Natural killer cell (primary cell): ENCODE results near the gene DGKK. TPM values are rescaled to one million over a fixed set of nuclear protein-coding genes. Genes with fewer than 3 reads are reported as not detected.
"Not testable (repeated sequence)": the region's sequence is repeated elsewhere in the genome, so short reads cannot be mapped to it uniquely, and the experiment has no call there.

Experiments
- ATAC-seq, 3 donors: fragments of 150-1000 bp in 2 of 3; fragments of 200-7000 bp in 1 of 3; cut with Tn5 transposase; 1 replicate in 1 of 3; 2 replicates in 2 of 3; pipeline ENCODE4 v1.10.0; 2021; ENCODE audit warnings: mild to moderate bottlenecking in 2 of 3, moderate library complexity in 2 of 3
- DNase-seq, 2 donors: peaks; one replicate each; pipeline versions ENCODE4 v3.0.0 to v3.0.0-alpha.2; 2013 to 2021; ENCODE audit warnings: mixed read lengths in 1 of 2
- H3K27ac ChIP-seq: one replicate; pipeline ENCODE4 v1.5.1; 2013; ENCODE audit warnings: mild to moderate bottlenecking, low read length
- H3K27me3 ChIP-seq: one replicate; pipeline ENCODE4 v1.6.1; 2013; ENCODE audit warnings: low read length; ENCODE audit not compliant: control insufficient read depth, insufficient read depth
- H3K36me3 ChIP-seq: one replicate; pipeline ENCODE4 v1.6.1; 2013; ENCODE audit warnings: low read length; ENCODE audit not compliant: control insufficient read depth, insufficient read depth
- H3K4me1 ChIP-seq: one replicate; pipeline ENCODE4 v1.6.1; 2013; ENCODE audit warnings: low read length; ENCODE audit not compliant: control insufficient read depth, insufficient read depth
- H3K4me3 ChIP-seq: one replicate; pipeline ENCODE4 v1.5.1; 2013; ENCODE audit warnings: low read length
- H3K9me3 ChIP-seq: one replicate; pipeline ENCODE4 v1.6.1; 2013; ENCODE audit warnings: low read length; ENCODE audit not compliant: control insufficient read depth, insufficient read depth
- H3K27ac Mint-ChIP-seq, 2 donors: one replicate each; pipeline ENCODE4 v1.8.0; 2022; ENCODE audit warnings: mild to moderate bottlenecking in 2 of 2, mixed read lengths in 2 of 2, moderate library complexity in 1 of 2
- H3K27me3 Mint-ChIP-seq, 2 donors: one replicate each; pipeline ENCODE4 v1.8.0; 2022; ENCODE audit warnings: low read depth in 2 of 2, mixed read lengths in 2 of 2
- H3K36me3 Mint-ChIP-seq: one replicate; pipeline ENCODE4 v1.8.0; 2022; ENCODE audit warnings: mixed read lengths
- H3K4me1 Mint-ChIP-seq, 2 donors: one replicate each; pipeline ENCODE4 v1.8.0; 2022; ENCODE audit warnings: mixed read lengths in 2 of 2
- H3K4me3 Mint-ChIP-seq: one replicate; pipeline ENCODE4 v1.8.0; 2022; ENCODE audit warnings: mild to moderate bottlenecking, moderate library complexity, mixed read lengths
- H3K9me3 Mint-ChIP-seq, 2 donors: one replicate each; pipeline ENCODE4 v1.8.0; 2022; ENCODE audit warnings: mixed read lengths in 2 of 2
- CTCF ChIP-seq: fragments of 200-600 bp; IDR thresholded peaks from one replicate; pipeline ENCODE4 v1.8.0; 2022; ENCODE audit warnings: antibody characterized with exemption
- WGBS: methylation state at CpG from one replicate; pipeline ENCODE4 v1.1.7; 2013; ENCODE audit warnings: missing lambda C conversion rate; ENCODE audit not compliant: insufficient coverage; 5-methylcytosine and 5-hydroxymethylcytosine counted together
- intact Hi-C: fragments of 100-400 bp; cut with micrococcal nuclease; formaldehyde crosslinking; loops from one replicate; pipeline ENCODE4 v1.14.2; 2022
- total RNA-seq, 4 donors: library from RNA; stranded (reverse); fragments of 120-200 nt in 1 of 4; gene quantifications; one replicate each; pipeline versions ENCODE4 v1.2.3 to v1.2.4, GENCODE V29; 2013 to 2022

DGKK gene
- total RNA-seq, 3 donors from 2014 or later (not counting 1 experiment from before 2014, with no cell fraction given), result 8.8 to 11.4 (median 9.7) TPM

- H3K27me3 ChIP-seq, result no peaks in the 10 kb centered on the region
- H3K36me3 ChIP-seq, result no peaks in the 10 kb centered on the region
- no peak for TF ChIP-seq CTCF
- ATAC-seq (no peak), DNase-seq (no peak)
- H3K4me1 ChIP-seq, result peaks cover 7% of the 10 kb centered on the region
- Mint-ChIP-seq H3K4me3 (no peak overlapping the region), H3K36me3 (no peaks in the 10 kb centered on the region), H3K27ac (no peak overlapping the region), H3K4me1 (peaks cover 0 to 30% of the 10 kb centered on the region in 2 donors), H3K9me3 (no peaks in the 10 kb centered on the region), H3K27me3 (peaks cover 0 to 6% of the 10 kb centered on the region in 2 donors)
- H3K9me3 ChIP-seq, result no peaks in the 10 kb centered on the region
- 63% methylated on average over 1 of the region's 4 CpGs for WGBS
- intact Hi-C loops, result no loop called here
- H3K4me3 ChIP-seq, result no peak overlapping the region
- H3K27ac ChIP-seq, result no peak overlapping the region
These were observed 97.7 kb downstream of the DGKK start for GRCh38 chrX:50372966-50373365.

GRCh38 chrX:50343917-50344316 lies 126.7 kb downstream of the DGKK start:
- no peak overlapping the region for H3K27ac Mint-ChIP-seq
- DNase-seq (no peak), ATAC-seq (no peak)
- no peaks in the 10 kb centered on the region for H3K27me3 ChIP-seq
- H3K36me3 ChIP-seq, result no peaks in the 10 kb centered on the region
- no peak for TF ChIP-seq CTCF
- H3K27me3 Mint-ChIP-seq, result no peaks in the 10 kb centered on the region
- no peak overlapping the region for H3K4me3 ChIP-seq
- intact Hi-C loops, result no loop called here
- H3K4me3 Mint-ChIP-seq, result no peak overlapping the region
- no peaks in the 10 kb centered on the region for H3K36me3 Mint-ChIP-seq
- no peak overlapping the region for H3K27ac ChIP-seq
- no peaks in the 10 kb centered on the region for H3K9me3 Mint-ChIP-seq
- H3K4me1 ChIP-seq, result no peaks in the 10 kb centered on the region
- H3K4me1 Mint-ChIP-seq, result peaks cover 0 to 15% of the 10 kb centered on the region in 2 donors
- no peaks in the 10 kb centered on the region for H3K9me3 ChIP-seq

- DNase-seq (no peak), ATAC-seq (no peak)
- H3K4me1 Mint-ChIP-seq, result peaks cover 0 to 8% of the 10 kb centered on the region in 2 donors
- Histone ChIP-seq H3K4me1 (no peaks in the 10 kb centered on the region), H3K27me3 (no peaks in the 10 kb centered on the region), H3K27ac (no peak overlapping the region), H3K36me3 (no peaks in the 10 kb centered on the region), H3K9me3 (no peaks in the 10 kb centered on the region), H3K4me3 (no peak overlapping the region)
- intact Hi-C loops, result loop anchor here (2.0 kb wide), 1 partner anchor 247 kb away; no protein-coding TSS in a partner anchor
- no peaks in the 10 kb centered on the region for H3K36me3 Mint-ChIP-seq
- TF ChIP-seq CTCF, result no peak
- H3K27ac Mint-ChIP-seq, result no peak overlapping the region
- WGBS, result 83% methylated on average over 6 of the region's 6 CpGs
- no peak overlapping the region for H3K4me3 Mint-ChIP-seq
- peaks cover 0 to 5% of the 10 kb centered on the region in 2 donors for H3K27me3 Mint-ChIP-seq
- H3K9me3 Mint-ChIP-seq, result no peaks in the 10 kb centered on the region
These were observed 137.3 kb downstream of the DGKK start for GRCh38 chrX:50333308-50333707.

- H3K4me1 Mint-ChIP-seq, ATAC-seq, DNase-seq, H3K27me3 ChIP-seq, H3K27me3 Mint-ChIP-seq, H3K4me1 ChIP-seq, H3K36me3 ChIP-seq, H3K27ac Mint-ChIP-seq, H3K9me3 ChIP-seq, H3K4me3 ChIP-seq, H3K27ac ChIP-seq, H3K36me3 Mint-ChIP-seq, H3K4me3 Mint-ChIP-seq, H3K9me3 Mint-ChIP-seq: not testable (repeated sequence)
- no CpG with 5 or more reads among the region's 5 CpGs for WGBS
- intact Hi-C loops, result loop anchor here (2.0 kb wide), 1 partner anchor 248 kb away; no protein-coding TSS in a partner anchor
These were observed 138.0 kb downstream of the DGKK start for GRCh38 chrX:50332668-50333067.
